HG02973 (cell line): Measurements from ENCODE around the gene LAMA3.
"Not testable (repeated sequence)": the region's sequence is repeated elsewhere in the genome, so short reads cannot be mapped to it uniquely, and the experiment has no call there.

ENCODE experiments used
- ATAC-seq: cut with Tn5 transposase; IDR thresholded peaks from one replicate; pipeline ENCODE4 v1.9.1; 2021; ENCODE audit warnings: moderate library complexity; ENCODE audit not compliant: unreplicated experiment

LAMA3 gene

GRCh38 chr18:23730857-23731256 lies 41.6 kb downstream of the LAMA3 start:
- no peak for ATAC-seq

- no peak for ATAC-seq
These were observed 42.6 kb downstream of the LAMA3 start for GRCh38 chr18:23731861-23732260.

GRCh38 chr18:23732439-23732838 lies 43.2 kb downstream of the LAMA3 start:
- ATAC-seq = no peak

- not testable (repeated sequence) for ATAC-seq
These were observed 44.0 kb downstream of the LAMA3 start for GRCh38 chr18:23733265-23733664.

GRCh38 chr18:23733895-23734294 lies 44.6 kb downstream of the LAMA3 start:
- no peak for ATAC-seq

- ATAC-seq = peak; percentile 74
These were observed 45.8 kb downstream of the LAMA3 start for GRCh38 chr18:23735021-23735464.

GRCh38 chr18:23737578-23737977 lies 48.3 kb downstream of the LAMA3 start:
- no peak for ATAC-seq

GRCh38 chr18:23738151-23738550 lies 48.9 kb downstream of the LAMA3 start:
- ATAC-seq = no peak

GRCh38 chr18:23738575-23738974 lies 49.3 kb downstream of the LAMA3 start:
- no peak for ATAC-seq

- ATAC-seq = no peak
These were observed 51.0 kb downstream of the LAMA3 start for GRCh38 chr18:23740105-23740830.

- ATAC-seq = not testable (repeated sequence)
These were observed 52.7 kb downstream of the LAMA3 start for GRCh38 chr18:23741967-23742366.

- ATAC-seq = no peak
These were observed 54.6 kb downstream of the LAMA3 start for GRCh38 chr18:23743733-23744333.

GRCh38 chr18:23745366-23745765 lies 56.1 kb downstream of the LAMA3 start:
- ATAC-seq = no peak

GRCh38 chr18:23746851-23747250 lies 57.6 kb downstream of the LAMA3 start:
- no peak for ATAC-seq

GRCh38 chr18:23752363-23752762 lies 63.1 kb downstream of the LAMA3 start:
- no peak for ATAC-seq

GRCh38 chr18:23752796-23753195 lies 63.5 kb downstream of the LAMA3 start:
- ATAC-seq = no peak

GRCh38 chr18:23756590-23757436 lies 67.6 kb downstream of the LAMA3 start:
- no peak for ATAC-seq

GRCh38 chr18:23757437-23757733 lies 68.1 kb downstream of the LAMA3 start:
- ATAC-seq = no peak

- ATAC-seq = no peak
These were observed 69.0 kb downstream of the LAMA3 start for GRCh38 chr18:23758281-23758680.

GRCh38 chr18:23761941-23762340 lies 72.7 kb downstream of the LAMA3 start:
- no peak for ATAC-seq

- ATAC-seq = no peak
These were observed 74.1 kb downstream of the LAMA3 start for GRCh38 chr18:23763343-23763742.

GRCh38 chr18:23765931-23766330 lies 76.7 kb downstream of the LAMA3 start:
- no peak for ATAC-seq
